Measurements from ENCODE around the gene MX1. TPM values are rescaled to one million over a fixed set of nuclear protein-coding genes. Genes with fewer than 3 reads are reported as not detected.

Gene MX1
- total and polyA plus RNA-seq, 8 donors, result 11.4 to 125 (median 30.4) TPM

GRCh38 chr21:41381731-41382130 lies 44.3 kb upstream of the MX1 start:
- intact Hi-C loops (cut with DNase I; ENCODE audit: low total_unique reads), result no loop called here
- TF ChIP-seq EP300 (IDR thresholded peaks at IDR 0.05) (no peak), POLR2AphosphoS5 (IDR thresholded peaks at IDR 0.05) (no peak), CTCF (IDR thresholded peaks at IDR 0.05) (no peak), POLR2A (IDR thresholded peaks at IDR 0.05) (no peak)
- Histone ChIP-seq H3K27me3 (no peaks in the 10 kb centered on the region), H3K4me3 (no peak overlapping the region), H3K4me1 (no peaks in the 10 kb centered on the region), H3K36me3 (peaks cover 0 to 73% (median 67%) of the 10 kb centered on the region in 4 donors), H3K9me3 (no peaks in the 10 kb centered on the region), H3K27ac (no peak overlapping the region)
- DNase-seq, result no peak

DNA sequence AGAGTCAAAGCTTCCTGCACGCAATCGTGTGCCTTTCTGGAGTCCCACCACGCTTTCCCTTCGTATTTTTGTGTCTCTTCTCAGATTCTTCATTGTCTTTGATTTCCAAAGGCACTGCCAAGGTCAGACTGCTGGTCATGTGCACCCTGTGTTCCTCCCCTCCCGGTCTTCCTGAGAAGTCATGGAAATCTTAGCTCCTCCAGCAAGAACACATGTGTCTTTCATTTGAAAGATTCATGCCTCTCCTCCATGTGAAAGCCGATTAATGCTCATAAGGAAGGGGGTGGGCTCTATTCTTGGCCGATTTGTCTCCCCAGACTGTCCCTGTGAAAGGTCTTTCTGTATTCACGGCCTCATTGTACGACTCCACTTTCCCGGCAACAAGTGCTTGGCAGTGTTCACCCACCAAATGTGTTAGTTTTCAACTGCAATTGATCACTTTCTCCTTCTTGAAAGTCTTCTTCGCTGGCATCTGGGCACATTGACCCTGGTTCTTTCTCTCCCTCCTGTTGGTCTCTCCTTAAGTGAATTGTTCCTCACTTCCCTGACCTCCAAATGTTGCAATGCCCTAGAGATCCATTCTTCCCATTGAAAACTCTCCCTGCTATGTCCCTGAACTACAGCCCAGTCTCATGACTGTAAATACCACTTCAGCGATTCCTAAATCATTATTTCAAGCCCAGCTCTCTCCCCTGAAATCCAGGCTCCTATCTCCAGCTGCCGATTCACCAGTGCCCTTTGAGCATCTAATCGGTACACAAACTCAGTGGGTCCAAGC lies 38.8 kb upstream of the MX1 start:
- Histone ChIP-seq H3K27me3 (no peaks in the 10 kb centered on the region), H3K36me3 (peaks cover 0 to 71% (median 44%) of the 10 kb centered on the region in 4 donors), H3K4me3 (no peak overlapping the region), H3K27ac (peak overlapping the region in 1 of 5 donors; percentile 55), H3K4me1 (no peaks in the 10 kb centered on the region), H3K9me3 (no peaks in the 10 kb centered on the region)
- DNase-seq, result peak in 1 of 2 donors; percentile 26
- TF ChIP-seq POLR2A (IDR thresholded peaks at IDR 0.05) (no peak), POLR2AphosphoS5 (IDR thresholded peaks at IDR 0.05) (no peak), EP300 (IDR thresholded peaks at IDR 0.05) (no peak), CTCF (IDR thresholded peaks at IDR 0.05) (no peak)
- 88 to 94% (median 91%) methylated on average over 14 of the region's 14 CpGs for WGBS, 5 donors
- intact Hi-C loops (cut with DNase I; ENCODE audit: low total_unique reads), result no loop called here

DNA sequence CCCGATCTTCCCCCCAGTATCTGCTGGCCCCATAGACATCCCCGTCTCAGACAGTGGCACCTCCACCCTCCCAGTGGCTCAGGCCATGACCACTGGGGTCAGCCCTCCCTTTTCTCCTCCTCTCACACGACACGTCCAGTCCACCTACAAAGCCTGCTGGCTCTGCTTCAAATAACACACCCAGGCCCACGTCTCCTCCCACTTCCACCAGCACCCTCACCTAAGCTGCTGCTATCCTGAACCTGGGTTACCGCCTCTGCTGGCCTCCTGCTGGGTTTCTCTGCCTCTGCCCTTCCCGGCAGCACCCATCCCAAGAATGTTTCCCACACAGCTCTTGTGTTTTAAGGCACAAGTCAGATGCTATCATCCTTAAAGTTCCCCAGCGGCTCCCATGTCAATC lies 38.2 kb upstream of the MX1 start:
- Histone ChIP-seq H3K4me1 (no peaks in the 10 kb centered on the region), H3K27ac (peak overlapping the region in 1 of 5 donors; percentile 44), H3K9me3 (no peaks in the 10 kb centered on the region), H3K4me3 (no peak overlapping the region), H3K27me3 (no peaks in the 10 kb centered on the region), H3K36me3 (peaks cover 0 to 65% (median 39%) of the 10 kb centered on the region in 4 donors)
- WGBS, 5 donors, result 71 to 78% (median 74%) methylated on average over 8 of the region's 8 CpGs
- TF ChIP-seq EP300 (IDR thresholded peaks at IDR 0.05) (no peak), CTCF (IDR thresholded peaks at IDR 0.05) (no peak), POLR2AphosphoS5 (IDR thresholded peaks at IDR 0.05) (no peak), POLR2A (IDR thresholded peaks at IDR 0.05) (no peak)
- intact Hi-C loops (cut with DNase I; ENCODE audit: low total_unique reads), result no loop called here
- DNase-seq, result no peak

DNA sequence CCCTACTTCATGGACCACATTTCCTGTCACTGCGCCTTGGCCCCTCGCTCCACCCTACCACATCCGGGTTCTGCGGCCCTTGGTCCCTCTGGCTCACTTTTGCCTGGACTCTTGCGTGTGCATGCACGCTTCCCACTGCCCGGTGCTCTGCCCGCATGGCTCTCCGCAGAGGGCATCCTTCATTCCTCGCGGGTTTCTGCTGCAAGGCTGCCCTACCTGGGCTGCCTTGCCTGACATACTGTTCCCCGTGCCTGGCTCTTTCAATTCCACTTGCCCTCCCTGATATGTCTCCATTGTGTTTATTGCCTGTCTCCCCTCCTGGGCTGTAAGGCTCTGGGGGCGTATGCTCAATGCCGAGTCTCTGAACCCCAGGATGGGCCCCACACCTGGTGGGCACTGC lies 37.8 kb upstream of the MX1 start:
- DNase-seq, result no peak
- Histone ChIP-seq H3K36me3 (peaks cover 0 to 61% (median 35%) of the 10 kb centered on the region in 4 donors), H3K9me3 (no peaks in the 10 kb centered on the region), H3K4me3 (no peak overlapping the region), H3K27me3 (no peaks in the 10 kb centered on the region), H3K4me1 (no peaks in the 10 kb centered on the region), H3K27ac (peak overlapping the region in 1 of 5 donors; percentile 44)
- WGBS, 5 donors, result 96 to 98% (median 97%) methylated on average over 14 of the region's 14 CpGs
- TF ChIP-seq EP300 (IDR thresholded peaks at IDR 0.05) (no peak), POLR2A (IDR thresholded peaks at IDR 0.05) (no peak), POLR2AphosphoS5 (IDR thresholded peaks at IDR 0.05) (no peak), CTCF (IDR thresholded peaks at IDR 0.05) (no peak)
- intact Hi-C loops (cut with DNase I; ENCODE audit: low total_unique reads), result no loop called here

Data from stomach (tissue), 9 donors.